BLaER1 treated with 17β-estradiol and CSF1 and Interleukin-3, amounts not matched to agents 10 nM and 100 nM (cell line): ENCODE data around the gene THRB.
"Not testable (repeated sequence)": the region's sequence is repeated elsewhere in the genome, so short reads cannot be mapped to it uniquely, and the experiment has no call there.

Experiments used
- H3K27ac ChIP-seq, 11 experiments: shearing (Covaris generic); formaldehyde crosslinking; 2 replicates each; pipeline ENCODE4 v1.8.1; 2022
- H3K27me3 ChIP-seq, 11 experiments: shearing (Covaris generic); formaldehyde crosslinking; 2 replicates each; pipeline ENCODE4 v1.8.1; 2022
- H3K36me3 ChIP-seq, 11 experiments: shearing (Covaris generic); formaldehyde crosslinking; 2 replicates each; pipeline ENCODE4 v1.8.1; 2022
- H3K4me1 ChIP-seq, 10 experiments: shearing (Covaris generic); formaldehyde crosslinking; 2 replicates each; pipeline ENCODE4 v1.8.1; 2022
- H3K4me2 ChIP-seq, 11 experiments: shearing (Covaris generic); formaldehyde crosslinking; 2 replicates each; pipeline ENCODE4 v1.8.1; 2022
- H3K4me3 ChIP-seq, 10 experiments: shearing (Covaris generic); formaldehyde crosslinking; 2 replicates each; pipeline ENCODE4 v1.8.1; 2022
- H3K9ac ChIP-seq, 11 experiments: shearing (Covaris generic); formaldehyde crosslinking; 2 replicates each; pipeline ENCODE4 v1.8.1; 2022
- H3K9me3 ChIP-seq, 11 experiments: shearing (Covaris generic); formaldehyde crosslinking; replicated peaks in 1 of 11; 2 replicates each; pipeline ENCODE4 v1.8.1; 2022
- H4K20me1 ChIP-seq, 11 experiments: shearing (Covaris generic); formaldehyde crosslinking; 2 replicates each; pipeline ENCODE4 v1.8.1; 2022
- Cebpa-rat ChIP-seq, 11 experiments: shearing (Covaris generic); IDR thresholded peaks; 2 replicates each; pipeline ENCODE4 v1.8.1; 2022

Gene THRB

GRCh38 chr3:24400450-24400849 lies 94.2 kb downstream of the THRB start:
- Histone ChIP-seq H3K4me1 (no peaks in the 10 kb centered on the region), H4K20me1 (no peaks in the 10 kb centered on the region), H3K27ac (no peak overlapping the region), H3K9ac (no peak overlapping the region), H3K9me3 (no peaks in the 10 kb centered on the region), H3K36me3 (no peaks in the 10 kb centered on the region), H3K4me2 (no peak overlapping the region), H3K4me3 (no peak overlapping the region), H3K27me3 (no peaks in the 10 kb centered on the region)
- no peak for TF ChIP-seq Cebpa-rat (IDR thresholded peaks at IDR 0.05)

- no peaks in the 10 kb centered on the region for H3K27me3 ChIP-seq
- H3K9ac ChIP-seq = no peak overlapping the region
- no peaks in the 10 kb centered on the region for H3K4me1 ChIP-seq
- H4K20me1 ChIP-seq = no peaks in the 10 kb centered on the region
- H3K4me2 ChIP-seq = no peak overlapping the region
- no peak for TF ChIP-seq Cebpa-rat (IDR thresholded peaks at IDR 0.05)
- H3K36me3 ChIP-seq = no peaks in the 10 kb centered on the region
- H3K9me3 ChIP-seq = no peaks in the 10 kb centered on the region
- H3K27ac ChIP-seq = no peak overlapping the region
- H3K4me3 ChIP-seq = no peak overlapping the region
Measured at GRCh38 chr3:24400015-24400414, 94.6 kb downstream of the THRB start.

DNA sequence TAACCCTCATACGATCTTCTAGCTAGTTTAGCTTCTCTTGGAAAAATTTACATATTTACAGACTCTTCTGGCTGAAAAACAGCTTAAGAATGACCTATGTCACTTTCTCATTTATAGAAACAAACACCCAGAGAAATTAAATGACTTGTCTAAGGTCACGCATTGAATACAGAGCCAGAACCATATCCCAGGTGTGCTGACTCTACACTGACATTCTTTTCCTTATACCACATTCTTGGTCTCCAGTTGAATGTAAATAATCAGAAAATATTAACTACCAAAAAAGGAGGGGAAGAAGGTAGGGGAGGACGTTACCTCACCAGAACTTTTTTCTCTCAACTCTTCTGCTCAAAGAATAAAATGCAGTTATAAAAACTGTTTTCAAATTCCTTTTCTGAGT lies 95.0 kb downstream of the THRB start:
- H3K36me3 ChIP-seq = no peaks in the 10 kb centered on the region
- no peaks in the 10 kb centered on the region for H4K20me1 ChIP-seq
- no peak overlapping the region for H3K27ac ChIP-seq
- H3K9ac ChIP-seq = no peak overlapping the region
- TF ChIP-seq Cebpa-rat (IDR thresholded peaks at IDR 0.05) = no peak
- no peaks in the 10 kb centered on the region for H3K9me3 ChIP-seq
- H3K4me1 ChIP-seq = no peaks in the 10 kb centered on the region
- no peak overlapping the region for H3K4me2 ChIP-seq
- no peak overlapping the region for H3K4me3 ChIP-seq
- H3K27me3 ChIP-seq = no peaks in the 10 kb centered on the region

- not testable (repeated sequence) for H3K36me3 ChIP-seq, H3K27ac ChIP-seq, H3K4me3 ChIP-seq, H3K4me2 ChIP-seq, H3K27me3 ChIP-seq, H3K9me3 ChIP-seq, H3K4me1 ChIP-seq, H3K9ac ChIP-seq, H4K20me1 ChIP-seq
Measured at GRCh38 chr3:24398712-24399111, 95.9 kb downstream of the THRB start.

- Histone ChIP-seq H3K27me3 (no peaks in the 10 kb centered on the region), H3K9ac (no peak overlapping the region), H3K4me3 (no peak overlapping the region), H3K9me3 (no peaks in the 10 kb centered on the region), H3K4me2 (no peak overlapping the region), H3K36me3 (no peaks in the 10 kb centered on the region), H3K4me1 (no peaks in the 10 kb centered on the region), H4K20me1 (no peaks in the 10 kb centered on the region), H3K27ac (no peak overlapping the region)
- TF ChIP-seq Cebpa-rat (IDR thresholded peaks at IDR 0.05) = no peak
Measured at GRCh38 chr3:24396338-24396737, 98.3 kb downstream of the THRB start.

DNA sequence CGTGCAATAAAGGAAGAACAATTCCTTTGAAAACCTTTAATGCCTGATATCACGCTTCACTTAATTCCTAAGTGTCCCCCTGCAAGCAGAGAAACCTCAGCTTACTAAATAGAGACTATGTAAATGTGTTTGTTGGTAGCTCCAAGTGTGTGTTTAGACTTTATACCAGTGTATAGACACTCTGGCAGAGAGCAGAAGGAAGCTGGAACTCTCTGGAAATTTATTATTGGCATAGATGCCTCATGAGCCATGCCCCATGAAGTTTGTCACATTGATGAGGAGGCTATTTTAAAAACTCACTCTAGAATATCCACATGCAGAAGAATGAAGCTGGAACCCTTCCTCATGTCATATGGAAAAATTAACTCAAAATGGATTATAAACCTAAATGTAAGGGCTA lies 99.9 kb downstream of the THRB start:
- no peaks in the 10 kb centered on the region for H3K27me3 ChIP-seq
- H3K9ac ChIP-seq = no peak overlapping the region
- no peaks in the 10 kb centered on the region for H4K20me1 ChIP-seq
- no peaks in the 10 kb centered on the region for H3K36me3 ChIP-seq
- no peaks in the 10 kb centered on the region for H3K9me3 ChIP-seq
- no peaks in the 10 kb centered on the region for H3K4me1 ChIP-seq
- H3K4me3 ChIP-seq = no peak overlapping the region
- no peak overlapping the region for H3K4me2 ChIP-seq
- TF ChIP-seq Cebpa-rat (IDR thresholded peaks at IDR 0.05) = no peak
- no peak overlapping the region for H3K27ac ChIP-seq

DNA sequence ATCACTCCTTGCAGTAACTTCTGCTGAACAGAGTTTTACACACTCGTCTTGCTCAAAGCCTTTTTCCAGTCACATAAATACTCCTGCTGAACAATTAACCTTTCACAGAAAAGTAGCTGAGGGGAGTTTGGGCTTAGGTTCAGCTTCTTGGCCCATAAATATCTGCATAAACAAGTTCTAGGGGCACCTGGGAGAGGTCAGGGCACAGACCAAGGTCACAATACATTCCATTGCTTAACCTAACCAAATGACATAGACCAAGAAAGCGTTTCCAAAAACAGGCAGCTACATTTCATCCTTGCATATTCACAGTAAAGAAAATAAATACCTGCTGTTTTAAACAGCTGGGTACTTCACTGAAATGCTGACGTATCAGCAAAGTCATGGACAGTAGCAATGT lies 101.3 kb downstream of the THRB start:
- no peak overlapping the region for H3K27ac ChIP-seq
- no peak for TF ChIP-seq Cebpa-rat (IDR thresholded peaks at IDR 0.05)
- no peaks in the 10 kb centered on the region for H4K20me1 ChIP-seq
- H3K4me1 ChIP-seq = no peaks in the 10 kb centered on the region
- no peak overlapping the region for H3K9ac ChIP-seq
- H3K4me2 ChIP-seq = no peak overlapping the region
- no peaks in the 10 kb centered on the region for H3K27me3 ChIP-seq
- no peaks in the 10 kb centered on the region for H3K9me3 ChIP-seq
- H3K4me3 ChIP-seq = no peak overlapping the region
- H3K36me3 ChIP-seq = no peaks in the 10 kb centered on the region

- no peak for TF ChIP-seq Cebpa-rat (IDR thresholded peaks at IDR 0.05)
- H3K4me2 ChIP-seq = no peak overlapping the region
Measured at GRCh38 chr3:24390169-24391130, 104.2 kb downstream of the THRB start.

DNA sequence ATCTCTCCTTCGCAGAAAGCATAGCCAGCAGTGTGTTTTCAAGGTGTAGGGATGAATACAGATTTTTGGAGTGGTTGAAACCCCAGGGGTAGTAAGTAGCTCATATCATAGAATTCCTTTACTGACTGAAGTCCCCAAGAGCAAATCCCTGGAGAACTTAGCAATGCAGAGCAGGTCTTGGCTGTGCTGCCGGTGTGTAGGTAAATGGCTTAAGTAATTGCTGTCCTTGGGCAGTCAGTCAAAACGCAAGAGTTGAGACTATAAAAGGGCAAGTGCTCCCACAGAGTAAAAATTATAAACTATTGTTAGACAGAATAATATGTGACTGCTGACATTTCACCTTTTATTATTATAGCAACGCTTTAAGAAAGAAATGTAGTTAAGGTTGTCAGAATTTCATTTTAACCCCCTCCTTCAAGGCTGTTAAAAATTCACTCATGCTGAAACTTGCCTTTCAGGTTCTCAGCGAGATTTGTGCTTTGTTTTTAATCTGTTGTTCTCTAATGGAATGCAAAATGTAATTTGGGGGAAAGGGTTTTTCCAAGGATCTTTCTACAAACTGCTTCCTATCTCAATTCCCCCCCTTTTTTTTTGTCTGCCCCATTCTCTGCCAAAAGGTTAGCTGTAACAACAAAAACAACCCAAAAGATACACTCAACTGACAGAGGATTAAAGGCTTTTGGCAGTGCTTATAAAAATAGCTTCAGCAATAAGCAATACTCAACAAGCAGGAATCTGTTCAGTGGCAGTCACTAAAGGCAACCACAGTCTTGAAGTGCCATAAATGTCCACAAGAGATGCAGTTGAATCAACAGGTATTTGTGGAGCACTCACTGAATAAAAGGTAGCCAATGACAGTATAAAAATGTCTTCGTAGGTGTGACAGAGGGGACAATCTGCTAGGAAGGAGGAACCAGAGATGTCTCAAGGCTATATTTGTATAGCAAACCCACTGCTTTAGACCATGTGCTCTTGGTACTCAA lies 105.3 kb downstream of the THRB start:
- Histone ChIP-seq H3K27ac (no peak overlapping the region), H3K9me3 (no peaks in the 10 kb centered on the region), H3K4me1 (no peaks in the 10 kb centered on the region), H3K4me3 (no peak overlapping the region), H3K27me3 (no peaks in the 10 kb centered on the region), H3K9ac (no peak overlapping the region), H3K4me2 (no peak overlapping the region), H3K36me3 (no peaks in the 10 kb centered on the region), H4K20me1 (no peaks in the 10 kb centered on the region)
- no peak for TF ChIP-seq Cebpa-rat (IDR thresholded peaks at IDR 0.05)

More at GRCh38 chr3:24390169-24391130, 104.2 kb downstream of the THRB start:
- Histone ChIP-seq H4K20me1 (no peaks in the 10 kb centered on the region), H3K9ac (no peak overlapping the region), H3K27me3 (no peaks in the 10 kb centered on the region), H3K4me3 (no peak overlapping the region), H3K27ac (no peak overlapping the region), H3K9me3 (no peaks in the 10 kb centered on the region), H3K36me3 (no peaks in the 10 kb centered on the region), H3K4me1 (no peaks in the 10 kb centered on the region)
